Endothelial cell of umbilical vein (primary cell): ENCODE measurements around the gene JARID2. TPM values are rescaled to one million over a fixed set of nuclear protein-coding genes. Genes with fewer than 3 reads are reported as not detected.

Source experiments
- BruUV-seq: library from RNA; stranded (reverse); fragments of 400-500 nt; replicated peaks from 2 replicates; lab custom pipeline; 2021; lab: Mats Ljungman, UMichigan
- CTCF ChIA-PET: fragments of 300-600, 350-600 bp; sonication (Branson Sonifier 250); formaldehyde crosslinking; loops from one replicate; lab custom pipeline; 2021; ENCODE audit warnings: antibody characterized with exemption, inconsistent platforms; lab: Charles Lee
- POLR2A ChIA-PET: fragments of 300-600, 350-600 bp; sonication (Branson Sonifier 250); formaldehyde crosslinking; loops from one replicate; lab custom pipeline; 2021; ENCODE audit warnings: antibody characterized with exemption, inconsistent platforms; lab: Charles Lee
- DNase-seq: peaks from one replicate; pipeline ENCODE4 v3.0.0-alpha.2; 2011; ENCODE audit warnings: low read depth, low spot score
- FAIRE-seq: peaks from 2 replicates; lab custom pipeline; 2011; peaks lifted over from hg19 to GRCh38; lab: Jason Lieb, UNC
- H2AFZ ChIP-seq: 2 replicates; pipeline ENCODE4 v1.6.0; 2012; ENCODE audit warnings: low read depth, low read length, control low read depth, inconsistent platforms
- H3K27ac ChIP-seq: 2 replicates; pipeline ENCODE4 v1.5.1; 2011; ENCODE audit warnings: low read depth, mild to moderate bottlenecking, control low read depth, low read length, moderate library complexity; ENCODE audit not compliant: insufficient read depth
- H3K27me3 ChIP-seq, 2 experiments: 2 replicates each; pipeline versions ENCODE4 v1.6.0 to v1.6.1; 2011; ENCODE audit warnings: low read length in 2 of 2, mixed read lengths in 1 of 2; ENCODE audit not compliant: control insufficient read depth in 2 of 2, insufficient read depth in 2 of 2
- H3K36me3 ChIP-seq, 2 experiments: 2 replicates in 1 of 2; 3 replicates in 1 of 2; pipeline ENCODE4 v1.5.1; 2011; ENCODE audit warnings: low read length in 2 of 2, mild to moderate bottlenecking in 1 of 2, moderate library complexity in 1 of 2; ENCODE audit not compliant: control insufficient read depth in 2 of 2, insufficient read depth in 2 of 2; ENCODE audit errors: extremely low read depth in 1 of 2
- H3K4me1 ChIP-seq: 3 replicates; pipeline ENCODE4 v1.5.1; 2011; ENCODE audit warnings: mild to moderate bottlenecking, low read length; ENCODE audit not compliant: control insufficient read depth, insufficient read depth; ENCODE audit errors: extremely low read depth
- H3K4me2 ChIP-seq: 2 replicates; pipeline ENCODE4 v1.6.1; 2011; ENCODE audit warnings: low read length, control low read depth, mixed read lengths; ENCODE audit not compliant: insufficient read depth
- H3K4me3 ChIP-seq, 3 experiments: fragments of 200-600 bp in 1 of 3; sonication (generic), shearing (Covaris generic) in 1 of 3; replicated peaks in 1 of 3; 2 replicates each; pipeline ENCODE4 v1.5.1; 2011 to 2016; ENCODE audit warnings: control low read depth in 3 of 3, low read length in 3 of 3, mild to moderate bottlenecking in 2 of 3, inconsistent platforms in 1 of 3, low read depth in 1 of 3, moderate library complexity in 1 of 3; ENCODE audit not compliant: insufficient read depth in 1 of 3
- H3K79me2 ChIP-seq: 2 replicates; pipeline ENCODE4 v1.6.0; 2012; ENCODE audit warnings: low read length, inconsistent platforms; ENCODE audit not compliant: control insufficient read depth, insufficient read depth
- H3K9ac ChIP-seq: replicated peaks from 2 replicates; pipeline ENCODE3; 2011; ENCODE audit warnings: low read length, control low read depth; ENCODE audit not compliant: insufficient read depth; ENCODE audit errors: extremely low read depth
- H3K9me1 ChIP-seq: replicated peaks from 3 replicates; pipeline ENCODE4 v1.6.0; 2011; ENCODE audit warnings: mild to moderate bottlenecking, low read length; ENCODE audit not compliant: control insufficient read depth, insufficient read depth; ENCODE audit errors: extremely low read depth
- H3K9me3 ChIP-seq: replicated peaks from 2 replicates; pipeline ENCODE4 v1.5.1; 2012; ENCODE audit warnings: low read length, inconsistent platforms; ENCODE audit not compliant: control insufficient read depth, insufficient read depth
- H4K20me1 ChIP-seq: replicated peaks from 2 replicates; pipeline ENCODE3; 2011; ENCODE audit warnings: mild to moderate bottlenecking, low read length; ENCODE audit not compliant: control insufficient read depth, insufficient read depth; ENCODE audit errors: extremely low read depth
- EZH2 ChIP-seq: IDR thresholded peaks from 2 replicates; pipeline ENCODE4 v1.6.1; 2012; ENCODE audit warnings: borderline replicate concordance, low read depth, mild to moderate bottlenecking, moderate library complexity, low read length, inconsistent platforms; ENCODE audit not compliant: severe bottlenecking
- FOS ChIP-seq: IDR thresholded peaks from 2 replicates; pipeline ENCODE4 v1.6.1; 2011; ENCODE audit warnings: mild to moderate bottlenecking, low read length, moderate library complexity, borderline replicate concordance; ENCODE audit not compliant: insufficient read depth
- GATA2 ChIP-seq: IDR thresholded peaks from 2 replicates; pipeline ENCODE4 v1.7.0; 2011; ENCODE audit warnings: low read depth, mild to moderate bottlenecking, moderate library complexity, mixed read lengths, low read length; ENCODE audit not compliant: insufficient read length, insufficient read depth
- JUN ChIP-seq: IDR thresholded peaks from 2 replicates; pipeline ENCODE4 v1.6.1; 2011; ENCODE audit warnings: borderline replicate concordance, low read depth; ENCODE audit not compliant: insufficient read length, insufficient read depth
- MAX ChIP-seq: IDR thresholded peaks from 2 replicates; pipeline ENCODE4 v1.6.1; 2011; ENCODE audit not compliant: insufficient read depth, insufficient read length
- MYC ChIP-seq: IDR thresholded peaks from one replicate; pipeline ENCODE4 v1.6.1; 2011; ENCODE audit warnings: mild to moderate bottlenecking, low read depth, low read length
- POLR2A ChIP-seq: IDR thresholded peaks from 2 replicates; pipeline ENCODE4 v1.6.1; 2012; ENCODE audit warnings: low read depth, mild to moderate bottlenecking, control low read depth, low read length
- POLR2AphosphoS5 ChIP-seq: IDR thresholded peaks from 2 replicates; pipeline ENCODE4 v1.6.1; 2012; ENCODE audit warnings: low read depth, mild to moderate bottlenecking, control low read depth, low read length, moderate library complexity; ENCODE audit not compliant: insufficient read depth
- dilution Hi-C: fragments of 300-500 bp; cut with MboI; formaldehyde crosslinking; loops from one replicate; pipeline ENCODE4 v1.15.0; 2019; ENCODE audit warnings: low sequenced_read_pairs; ENCODE audit not compliant: extremely low pct_ligation_motif_present
- intact Hi-C: fragments of 100-400 bp; cut with micrococcal nuclease; formaldehyde crosslinking; loops from one replicate; pipeline ENCODE4 v1.10.0; 2022
- polyA plus RNA-seq, 4 experiments: library from polyadenylated mRNA; depleted of rRNA in 3 of 4; stranded (reverse) in 3 of 4; unstranded in 1 of 4; fragments of >200 nt; gene quantifications; 2 replicates each; pipeline versions ENCODE4 v1.2.1 to v1.2.3, GENCODE V29; 2011 to 2012; ENCODE audit warnings: missing spikeins in 1 of 4
- total RNA-seq: library from RNA; stranded (reverse); gene quantifications from 2 replicates; pipeline ENCODE4 v1.2.3, GENCODE V29; 2021
- TF ChIP-seq, protein P1 (sequence below), 2 donors: IDR thresholded peaks; 1 replicate in 1 of 2; 2 replicates in 1 of 2; pipeline ENCODE4 v1.5.1; 2011; ENCODE audit warnings: low read length in 2 of 2, mild to moderate bottlenecking in 2 of 2, moderate library complexity in 2 of 2, control low read depth in 1 of 2, inconsistent platforms in 1 of 2, low read depth in 1 of 2; ENCODE audit not compliant: insufficient read depth in 1 of 2; ENCODE audit errors: extremely low read depth in 1 of 2

The JARID2 gene
- total and polyA plus RNA-seq, 2 donors (not counting 3 experiments of a cell fraction or from before 2014, with no cell fraction given) = 2.9 to 10.6 TPM

DNA sequence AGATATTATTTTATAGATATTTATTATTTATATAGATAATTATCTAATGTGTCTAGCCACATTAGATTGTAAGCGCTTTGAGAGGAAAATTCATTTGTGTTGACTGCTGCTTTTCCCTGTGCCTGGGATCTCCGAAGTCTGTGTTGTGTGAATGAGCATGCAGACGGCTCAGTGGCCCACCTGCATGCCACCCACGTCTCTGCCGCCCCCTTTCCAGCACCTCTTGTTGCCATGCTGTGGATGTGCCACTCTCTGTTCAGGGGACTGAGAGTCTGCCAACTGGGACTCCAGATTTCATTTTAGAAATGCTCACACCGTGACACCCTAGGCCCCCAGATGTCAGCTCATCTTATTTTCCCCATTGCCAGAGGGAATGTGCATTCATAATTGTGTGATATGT lies 139.7 kb downstream of the JARID2 start:
- FAIRE-seq = no peak
- Histone ChIP-seq H2AFZ (no peak overlapping the region), H3K4me2 (no peak overlapping the region), H3K27me3 (no peaks in the 10 kb centered on the region), H3K79me2 (no peaks in the 10 kb centered on the region), H3K4me3 (no peak overlapping the region), H3K9ac (no peak overlapping the region), H3K9me1 (no peaks in the 10 kb centered on the region), H3K9me3 (no peaks in the 10 kb centered on the region), H3K27ac (no peak overlapping the region), H3K36me3 (no peaks in the 10 kb centered on the region), H4K20me1 (no peaks in the 10 kb centered on the region), H3K4me1 (no peaks in the 10 kb centered on the region)
- intact Hi-C loops (no loop called here), dilution Hi-C loops (no loop called here)
- DNase-seq = no peak
- no peak for TF ChIP-seq MAX
- TF ChIP-seq, protein P1, sequence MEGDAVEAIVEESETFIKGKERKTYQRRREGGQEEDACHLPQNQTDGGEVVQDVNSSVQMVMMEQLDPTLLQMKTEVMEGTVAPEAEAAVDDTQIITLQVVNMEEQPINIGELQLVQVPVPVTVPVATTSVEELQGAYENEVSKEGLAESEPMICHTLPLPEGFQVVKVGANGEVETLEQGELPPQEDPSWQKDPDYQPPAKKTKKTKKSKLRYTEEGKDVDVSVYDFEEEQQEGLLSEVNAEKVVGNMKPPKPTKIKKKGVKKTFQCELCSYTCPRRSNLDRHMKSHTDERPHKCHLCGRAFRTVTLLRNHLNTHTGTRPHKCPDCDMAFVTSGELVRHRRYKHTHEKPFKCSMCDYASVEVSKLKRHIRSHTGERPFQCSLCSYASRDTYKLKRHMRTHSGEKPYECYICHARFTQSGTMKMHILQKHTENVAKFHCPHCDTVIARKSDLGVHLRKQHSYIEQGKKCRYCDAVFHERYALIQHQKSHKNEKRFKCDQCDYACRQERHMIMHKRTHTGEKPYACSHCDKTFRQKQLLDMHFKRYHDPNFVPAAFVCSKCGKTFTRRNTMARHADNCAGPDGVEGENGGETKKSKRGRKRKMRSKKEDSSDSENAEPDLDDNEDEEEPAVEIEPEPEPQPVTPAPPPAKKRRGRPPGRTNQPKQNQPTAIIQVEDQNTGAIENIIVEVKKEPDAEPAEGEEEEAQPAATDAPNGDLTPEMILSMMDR (IDR thresholded peaks at IDR 0.05; ENCODE audit: extremely low read depth in 1 of 2, insufficient read depth in 1 of 2, low read depth in 1 of 2, low read length in 2 of 2) = no peak
- no peak for TF ChIP-seq GATA2
- no peak for TF ChIP-seq JUN
- no peak for TF ChIP-seq FOS
- no peak for TF ChIP-seq POLR2AphosphoS5
- TF ChIP-seq MYC = no peak
- no peak for TF ChIP-seq POLR2A
- no peak for TF ChIP-seq EZH2
- POLR2A ChIA-PET = no interaction called here
- BruUV-seq = no TSS peak
- CTCF ChIA-PET = no interaction called here
